GM21381 (cell line): ENCODE measurements around the gene AP1G1.
"Not testable (repeated sequence)": the region's sequence is repeated elsewhere in the genome, so short reads cannot be mapped to it uniquely, and the experiment has no call there.

Source experiments
- ATAC-seq: cut with Tn5 transposase; IDR thresholded peaks from one replicate; pipeline ENCODE4 v1.9.1; 2021; ENCODE audit warnings: mild to moderate bottlenecking, moderate library complexity; ENCODE audit not compliant: unreplicated experiment

The AP1G1 gene

DNA sequence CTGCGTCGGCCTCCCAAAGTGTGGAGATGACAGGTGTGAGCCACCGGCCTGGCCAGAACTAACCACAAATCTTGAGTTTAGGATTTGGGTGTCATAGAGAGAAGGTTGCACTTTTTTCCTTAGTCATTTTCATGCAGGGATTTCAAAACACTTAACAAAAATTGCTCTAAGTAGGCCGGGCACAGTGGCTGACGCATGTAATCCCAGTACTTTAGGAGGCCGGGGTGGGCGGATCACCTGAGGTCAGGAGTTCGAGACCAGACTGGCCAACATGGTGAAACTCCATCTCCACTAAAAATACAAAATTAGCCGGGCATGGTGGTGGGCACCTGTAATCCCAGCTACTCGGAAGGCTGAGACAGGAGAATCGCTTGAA, 1.5 kb upstream of the AP1G1 start:
- not testable (repeated sequence) for ATAC-seq

DNA sequence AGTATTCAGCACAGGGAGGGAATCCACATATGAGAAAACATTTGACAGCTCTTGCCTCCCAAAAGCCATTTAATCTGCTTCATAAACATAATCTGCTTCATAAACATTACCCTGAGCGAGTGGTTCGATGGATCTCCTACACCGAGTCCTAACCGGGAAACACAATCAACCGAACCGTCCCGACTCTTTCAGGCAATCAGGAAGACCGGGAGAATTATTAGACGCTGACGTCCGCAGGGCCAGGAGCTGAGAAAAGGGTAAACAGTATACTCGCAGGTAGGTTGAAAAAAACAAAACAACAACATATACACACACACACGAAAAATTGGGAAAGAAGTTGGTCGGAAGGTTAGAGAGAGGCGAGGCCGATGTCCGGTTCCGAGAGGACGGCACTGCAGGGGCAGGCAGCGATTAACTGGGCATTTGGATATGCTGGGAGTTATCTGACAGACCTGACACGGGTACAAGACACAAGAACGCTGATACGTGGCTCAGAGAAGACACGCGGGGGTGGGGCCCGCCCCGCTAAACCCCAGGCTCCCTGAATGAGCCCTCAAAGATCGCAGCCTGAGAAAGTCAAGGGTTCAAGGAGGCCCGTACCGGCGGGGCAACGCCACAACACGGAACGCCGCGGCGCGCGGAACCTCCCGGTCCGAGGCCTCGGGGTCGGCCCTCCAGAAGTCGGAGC, 585 bp downstream of the AP1G1 start:
- ATAC-seq: peak; percentile 34

DNA sequence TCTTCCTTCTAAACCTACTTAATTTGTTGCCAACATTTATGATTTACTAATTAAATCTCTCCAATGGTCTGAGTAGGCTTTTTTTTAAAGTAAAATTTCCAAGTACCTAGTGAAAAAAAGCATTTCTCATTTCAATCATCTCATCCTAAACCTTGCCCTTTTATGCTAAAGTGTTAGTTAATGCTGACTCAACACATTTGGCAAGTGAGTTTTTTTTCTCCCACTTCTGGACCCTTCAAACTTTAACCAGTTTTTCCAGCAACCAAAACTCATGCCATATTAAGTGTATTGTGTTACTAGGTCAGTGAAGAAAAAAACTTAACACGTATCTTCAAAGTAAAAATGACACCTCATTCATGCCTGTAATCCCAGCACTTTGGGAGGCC, 5.3 kb downstream of the AP1G1 start:
- ATAC-seq: no peak

DNA sequence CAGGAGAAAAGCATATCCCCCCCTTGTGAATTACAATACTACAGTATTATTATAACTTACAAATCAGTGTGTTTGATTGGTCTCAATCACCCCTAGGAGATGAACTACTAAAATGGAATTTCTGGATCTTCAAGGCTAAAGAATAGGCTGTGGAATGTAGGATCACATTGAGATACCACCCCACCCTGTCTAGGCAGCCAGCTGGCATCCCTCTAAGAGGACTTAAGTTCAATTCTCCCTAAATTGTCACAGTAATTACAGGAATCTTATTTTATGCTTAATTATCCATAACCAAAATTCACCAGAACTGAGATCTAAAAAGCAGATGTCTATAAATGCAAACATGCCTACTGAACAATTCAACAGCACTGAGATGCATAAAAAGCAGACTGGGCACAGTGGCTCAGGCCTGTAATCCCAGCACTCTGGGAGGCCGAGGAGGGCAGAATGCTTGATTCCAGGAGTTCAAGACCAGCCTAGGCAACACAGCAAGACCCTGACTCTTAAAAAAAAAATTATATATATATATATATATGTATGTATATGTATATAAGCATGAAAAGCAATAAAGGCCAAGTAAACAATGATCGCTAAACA, 12.0 kb downstream of the AP1G1 start:
- no peak for ATAC-seq

DNA sequence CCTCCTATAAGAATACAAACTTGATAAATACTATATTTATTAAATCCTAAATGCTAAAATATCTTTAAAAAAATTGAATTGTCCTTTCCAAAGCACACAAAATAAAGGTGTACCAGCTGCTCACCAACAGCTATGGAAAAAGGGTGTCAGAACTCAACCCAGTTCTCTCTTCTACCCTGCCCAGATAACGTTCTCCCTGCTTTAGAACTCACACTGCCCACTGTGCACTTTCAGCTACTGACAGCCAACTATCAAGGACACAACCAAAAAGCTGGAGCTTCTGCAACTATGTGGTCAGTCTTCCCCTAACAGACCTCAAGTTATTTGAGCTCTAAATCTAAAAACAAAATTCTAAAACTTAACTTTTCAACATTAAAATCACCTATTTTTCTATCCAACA, 13.7 kb downstream of the AP1G1 start:
- ATAC-seq: no peak

DNA sequence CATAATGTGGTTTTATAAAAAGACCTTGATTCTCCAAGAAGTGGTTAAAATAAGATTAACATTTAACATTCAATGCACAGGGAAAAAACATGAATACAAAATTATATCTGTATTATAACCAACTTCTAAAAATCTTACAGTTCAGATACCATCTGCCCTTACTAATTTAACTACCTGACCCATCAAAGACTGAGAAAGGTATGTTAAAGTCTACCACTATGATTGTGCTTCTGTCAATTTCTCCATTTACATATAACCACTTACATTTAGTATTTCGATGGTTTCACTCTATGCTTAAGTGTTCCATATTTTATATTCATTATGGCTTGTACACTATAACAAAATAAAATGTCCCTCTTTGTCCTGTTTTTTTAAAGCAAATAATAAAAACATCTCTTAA, 14.6 kb downstream of the AP1G1 start:
- no peak for ATAC-seq

DNA sequence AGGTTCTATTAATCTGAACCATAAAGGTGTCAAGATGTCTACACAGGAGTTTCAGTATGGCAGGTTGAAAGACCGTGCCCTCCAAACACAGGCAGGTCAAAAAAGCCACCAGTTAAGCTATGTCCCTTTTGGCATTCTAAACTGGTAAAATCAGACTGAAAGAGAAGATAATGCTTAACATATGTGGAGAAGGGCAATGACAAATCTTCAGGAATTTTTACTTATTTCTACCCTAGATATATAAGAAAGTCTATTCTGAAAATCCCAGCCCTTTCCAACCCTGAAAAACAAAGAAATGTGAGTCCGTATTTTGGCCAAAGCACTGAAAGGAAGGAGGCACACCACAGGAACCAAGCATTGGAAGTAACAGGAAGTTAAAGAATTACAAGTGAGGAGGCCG, 16.5 kb downstream of the AP1G1 start:
- no peak for ATAC-seq

DNA sequence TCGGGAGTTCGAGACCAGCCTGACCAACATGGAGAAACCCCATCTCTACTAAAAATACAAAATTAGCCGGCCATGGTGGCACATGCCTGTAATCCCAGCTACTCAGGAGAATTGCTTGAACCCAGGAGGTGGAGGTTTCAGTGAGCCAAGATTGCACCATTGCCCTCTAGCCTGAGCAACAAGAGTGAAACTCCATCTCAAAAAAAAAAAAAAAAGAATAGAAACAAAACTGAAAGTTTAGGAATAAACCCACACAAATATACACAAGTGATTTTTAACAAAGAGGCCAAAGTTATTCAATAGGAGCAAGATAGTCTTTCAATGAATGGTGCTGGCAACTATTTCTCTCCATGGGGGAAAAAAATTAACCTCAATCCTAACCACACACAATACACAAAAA, 18.3 kb downstream of the AP1G1 start:
- not testable (repeated sequence) for ATAC-seq

DNA sequence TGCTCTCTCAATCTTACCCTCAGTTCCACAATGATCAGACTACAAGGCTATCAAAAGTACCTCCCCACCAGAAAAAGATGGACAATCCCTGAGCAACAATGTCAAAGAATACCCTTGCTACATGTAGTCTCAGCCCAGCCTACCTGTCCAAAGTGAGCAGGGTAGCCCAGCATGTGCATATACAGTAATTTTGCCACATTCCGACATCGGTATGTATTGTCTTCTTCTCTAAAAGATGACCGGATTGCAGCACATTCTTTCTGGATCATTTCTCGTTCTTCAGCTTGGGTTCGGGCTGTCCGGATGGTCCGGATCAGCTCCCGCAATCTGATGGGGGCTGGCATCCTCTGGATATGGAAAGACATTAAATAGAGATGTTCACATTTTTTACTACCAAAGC, 19.5 kb downstream of the AP1G1 start:
- no peak for ATAC-seq

DNA sequence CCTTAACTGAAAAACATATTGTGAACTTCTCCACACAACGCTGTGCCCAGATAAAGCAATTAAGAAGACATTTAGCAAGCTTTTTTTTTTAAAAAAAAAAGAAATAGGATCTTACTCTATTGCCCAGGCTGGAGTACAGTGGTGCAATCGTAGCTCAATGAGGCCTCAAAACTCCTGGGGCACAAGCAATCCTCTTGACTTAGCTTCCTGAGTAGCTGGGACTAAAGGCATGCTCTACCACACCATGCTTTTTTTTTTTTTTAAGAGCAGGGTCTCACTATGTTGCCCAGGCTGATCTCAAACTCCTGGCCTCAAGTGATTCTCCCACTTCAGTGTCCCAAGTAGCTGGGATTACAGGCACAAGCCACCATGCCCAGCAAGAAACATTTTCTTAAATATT, 20.1 kb downstream of the AP1G1 start:
- ATAC-seq: no peak

DNA sequence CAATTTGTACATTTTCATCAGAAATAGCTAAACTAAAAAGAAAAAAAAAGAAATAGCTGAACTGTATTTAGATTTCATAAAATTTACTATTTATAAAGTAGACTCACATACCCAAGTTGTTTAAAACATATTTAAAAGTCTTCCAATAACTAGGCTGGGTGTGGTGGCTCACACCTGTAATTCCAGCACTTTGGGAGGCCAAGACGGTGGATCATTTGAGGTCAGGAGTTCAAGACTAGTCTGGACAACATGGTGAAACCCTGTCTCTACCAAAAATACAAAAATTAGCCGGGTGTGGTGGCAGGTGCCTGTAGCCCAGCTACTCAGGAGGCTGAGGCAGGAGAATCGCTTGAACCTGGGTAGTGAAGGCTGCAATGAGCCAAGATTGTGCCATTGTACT, 23.5 kb downstream of the AP1G1 start:
- ATAC-seq: not testable (repeated sequence)

DNA sequence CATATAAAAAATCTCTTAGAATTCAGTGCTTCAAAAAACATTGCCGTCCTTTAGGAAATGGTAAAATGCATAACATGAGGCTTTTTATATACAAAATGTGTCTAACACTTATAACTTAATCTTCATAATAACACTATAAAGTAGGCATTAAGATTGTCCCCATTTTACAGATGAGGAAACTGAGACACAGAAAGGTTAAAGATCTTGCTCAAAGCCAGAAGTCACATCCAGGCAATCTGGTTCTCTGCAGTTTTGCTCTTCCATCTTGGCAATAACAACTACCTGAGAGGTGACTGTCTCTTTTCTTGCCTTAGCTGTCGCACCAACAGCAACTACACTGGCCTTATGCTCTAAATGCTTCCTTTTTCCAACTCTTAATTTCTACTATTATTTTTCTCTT, 24.5 kb downstream of the AP1G1 start:
- no peak for ATAC-seq

DNA sequence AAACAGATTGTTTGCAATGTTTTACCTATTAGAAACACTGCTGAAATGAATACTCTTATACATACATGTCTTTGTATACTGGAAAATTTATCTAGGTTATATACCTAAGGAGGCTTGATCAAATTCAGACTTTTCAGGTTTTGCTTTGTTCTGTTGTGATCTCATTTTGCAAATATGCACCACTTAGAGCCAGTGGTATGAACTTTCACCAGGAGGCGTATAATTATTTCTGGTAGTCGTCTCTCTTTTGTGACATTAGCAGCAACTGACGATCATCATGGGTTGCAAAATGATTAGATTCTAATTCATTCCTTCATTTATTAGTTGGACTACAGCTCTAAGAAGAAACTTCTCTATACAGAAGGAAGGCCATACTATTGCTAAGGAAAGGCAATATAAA, 26.9 kb downstream of the AP1G1 start:
- no peak for ATAC-seq

DNA sequence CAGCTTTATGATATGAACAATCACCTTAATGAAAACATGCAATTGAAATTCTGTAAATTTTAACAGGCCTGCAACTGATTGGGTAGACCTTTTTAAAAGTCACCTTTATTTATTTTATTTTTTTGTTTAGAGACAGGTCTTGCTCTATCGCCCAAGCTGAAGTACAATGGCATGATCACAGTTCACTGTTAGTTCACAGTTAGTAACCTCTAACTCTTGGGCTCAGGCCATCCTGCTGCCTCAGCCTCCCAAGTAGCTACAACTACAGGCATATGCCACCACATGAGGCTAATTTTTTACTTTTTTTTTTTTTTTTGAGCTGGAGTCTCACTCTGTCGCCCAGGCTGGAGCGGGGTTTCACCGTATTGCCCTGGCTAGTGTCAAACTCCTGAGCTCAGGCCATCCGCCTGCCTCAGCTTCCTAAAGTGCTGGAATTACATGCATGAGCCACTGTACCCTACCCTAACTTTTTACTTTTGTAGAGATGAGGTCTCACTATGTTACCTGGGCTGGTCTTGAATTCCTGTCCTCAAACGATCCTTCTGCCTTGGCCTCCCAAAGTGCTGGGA, 28.0 kb downstream of the AP1G1 start:
- ATAC-seq: no peak

DNA sequence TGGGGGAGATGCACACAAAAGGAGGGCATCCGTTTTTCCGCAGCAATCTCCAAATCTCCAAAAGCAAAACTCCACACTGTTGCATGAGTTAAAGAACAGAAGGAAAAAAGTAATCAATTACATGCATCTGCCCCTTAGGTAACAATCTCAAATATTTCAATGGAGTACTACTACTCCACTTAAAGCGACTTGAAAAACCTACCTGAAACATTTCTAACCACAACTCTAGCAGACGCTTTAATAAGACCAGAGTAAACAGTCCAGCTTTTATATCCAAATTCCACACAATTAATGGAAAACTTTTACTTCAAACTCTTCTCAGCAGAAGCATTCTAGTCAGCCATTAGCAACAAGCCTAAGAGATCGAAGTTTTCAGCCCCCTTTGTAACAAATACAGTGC, 29.9 kb downstream of the AP1G1 start:
- ATAC-seq: no peak

DNA sequence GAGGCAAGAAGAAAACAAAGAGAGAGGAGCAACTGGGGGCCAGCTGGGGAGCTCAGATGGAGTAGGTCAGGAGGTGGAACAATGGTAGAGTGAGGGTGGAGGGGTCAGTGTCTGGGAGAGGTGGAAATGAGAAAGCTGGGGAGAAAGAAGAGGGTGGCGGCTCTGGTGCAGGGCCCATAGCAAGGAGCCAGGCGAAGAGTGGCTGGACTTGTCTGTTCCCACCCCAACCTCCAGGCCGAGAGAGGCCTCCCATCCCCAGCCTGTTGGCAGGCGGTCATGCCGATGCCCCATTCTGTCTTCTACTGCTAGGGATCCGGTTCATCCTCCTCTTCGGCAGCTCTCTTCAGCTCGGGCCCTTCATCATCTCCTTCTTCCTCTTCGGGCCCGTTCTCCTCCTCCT, 31.3 kb downstream of the AP1G1 start:
- ATAC-seq: no peak

DNA sequence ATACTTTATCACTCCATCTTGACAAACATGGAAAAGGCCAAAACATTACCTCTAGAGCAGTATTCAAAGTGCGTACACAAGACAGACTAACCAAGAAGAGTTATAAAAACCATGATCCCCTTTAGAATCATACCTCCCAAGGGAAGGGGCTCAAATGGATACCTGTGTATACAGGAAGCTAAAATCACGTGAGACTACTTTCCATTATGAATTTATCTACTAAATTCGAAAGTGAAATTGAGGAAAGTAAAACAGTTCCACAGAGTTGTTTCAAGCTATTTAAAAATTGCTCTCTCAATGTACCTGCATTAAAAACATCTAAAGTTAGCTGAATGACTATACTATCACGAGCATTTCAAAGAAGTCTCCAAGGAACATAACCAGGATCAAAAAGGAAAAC, 32.7 kb downstream of the AP1G1 start:
- ATAC-seq: no peak

DNA sequence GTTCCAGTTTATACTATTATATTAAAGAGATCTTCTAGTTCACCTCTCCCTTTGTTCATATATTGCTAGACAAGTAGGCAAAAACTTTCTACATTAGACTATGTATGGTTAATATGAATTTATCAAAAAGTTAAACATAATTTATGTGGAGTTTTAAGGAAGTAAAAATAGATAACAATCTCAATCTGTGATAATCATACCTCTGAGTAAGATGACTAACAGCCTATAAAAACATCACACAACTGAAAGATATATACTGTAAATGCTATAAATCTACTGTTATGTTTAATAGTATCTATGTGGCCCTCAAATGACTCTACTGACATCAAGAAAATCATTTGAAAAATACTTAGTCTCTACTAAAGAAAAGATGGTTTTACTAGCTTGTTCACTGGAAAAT, 37.1 kb downstream of the AP1G1 start:
- no peak for ATAC-seq

DNA sequence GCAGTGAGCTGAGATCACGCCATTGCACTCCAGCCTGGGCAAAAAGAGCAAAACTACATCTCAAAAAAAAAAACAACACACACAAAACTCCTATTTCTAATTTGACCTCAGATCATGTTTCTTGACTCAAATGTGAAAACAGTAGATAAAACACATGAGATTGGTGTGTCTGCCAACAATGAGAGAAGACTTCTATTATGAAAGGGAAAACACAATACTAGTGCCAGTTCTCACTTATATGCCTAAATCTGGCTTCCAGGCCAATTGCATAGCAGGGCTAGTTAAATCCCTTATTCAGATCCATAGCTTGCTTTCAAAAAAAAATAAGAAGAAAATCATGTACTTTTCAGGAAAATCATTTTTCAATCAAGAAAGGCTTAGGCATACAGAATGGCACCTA, 39.4 kb downstream of the AP1G1 start:
- ATAC-seq: no peak

DNA sequence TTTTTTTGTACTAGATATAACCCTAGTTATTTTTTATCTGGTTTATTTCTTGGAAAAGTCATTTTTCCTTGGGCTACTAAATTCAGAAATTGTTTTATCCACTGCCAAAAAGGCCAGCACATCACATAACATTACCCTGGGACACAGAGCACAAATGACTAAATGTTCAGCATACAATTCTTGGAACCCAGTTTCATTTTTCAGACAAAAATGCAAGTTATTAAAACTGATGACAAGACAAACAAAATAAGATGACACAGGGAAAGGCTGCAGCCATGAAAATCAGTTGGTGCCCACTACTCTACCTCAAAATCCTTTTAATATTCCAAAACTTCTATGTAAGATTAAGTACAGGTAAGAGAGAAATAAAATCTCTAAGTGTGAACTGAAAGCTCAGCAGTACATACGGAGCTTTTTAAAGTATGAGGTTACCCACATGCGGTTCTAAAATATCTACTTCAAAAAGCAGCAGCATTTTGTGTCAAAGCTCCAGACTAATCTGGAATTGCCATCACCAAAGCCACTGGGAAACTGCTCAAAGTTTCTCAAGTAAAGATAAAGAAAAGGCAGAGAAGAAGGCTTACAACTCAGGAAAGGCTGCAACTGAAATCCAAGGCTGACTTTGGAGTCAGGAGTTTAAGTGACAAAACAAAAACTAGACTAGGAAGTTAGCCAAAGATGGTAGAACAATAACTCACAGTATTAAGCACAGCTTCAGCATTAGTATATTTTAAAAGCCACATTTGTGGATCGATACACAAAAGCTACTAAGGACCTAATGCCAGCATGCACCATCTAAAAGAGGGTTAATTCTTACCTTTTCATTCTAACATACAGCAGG, 41.4 kb downstream of the AP1G1 start:
- no peak for ATAC-seq

DNA sequence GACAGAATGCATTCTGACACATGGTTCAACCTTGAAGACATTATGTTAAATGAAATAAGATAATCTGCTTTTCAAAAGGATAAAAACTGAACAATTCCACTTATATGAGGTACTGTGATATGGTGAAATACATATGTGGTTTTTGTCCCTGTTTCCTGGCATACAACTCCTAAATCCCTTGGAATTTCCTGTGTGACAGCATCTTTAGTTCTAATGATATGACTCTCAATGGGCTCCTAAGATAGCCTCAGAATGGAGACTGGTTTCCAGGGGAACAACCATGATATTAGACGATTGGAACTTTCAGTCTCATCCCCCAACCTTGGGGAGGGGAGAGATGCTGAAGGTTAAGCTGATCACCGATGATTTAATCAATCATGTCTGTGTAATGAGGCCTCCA, 46.4 kb downstream of the AP1G1 start:
- ATAC-seq: no peak

DNA sequence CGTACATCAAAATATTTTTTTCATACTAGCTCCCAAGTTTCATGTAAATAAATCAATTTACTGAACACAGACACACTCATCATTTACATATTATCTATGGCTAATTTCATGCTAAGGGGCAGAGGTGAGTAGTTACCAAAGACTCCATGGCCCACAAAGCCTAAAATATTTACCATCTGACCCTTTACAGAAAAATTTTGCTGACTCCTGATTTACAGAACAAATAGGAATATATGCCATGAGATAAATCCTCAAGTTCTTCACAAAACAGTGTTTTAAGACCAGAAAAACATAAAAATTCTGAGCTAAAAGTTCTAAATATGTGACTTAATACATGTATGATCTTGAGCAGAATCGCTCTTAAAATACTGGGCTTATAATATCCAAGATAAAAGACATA, 47.5 kb downstream of the AP1G1 start:
- no peak for ATAC-seq
